Stimulated activated CD4-positive, alpha-beta T cell treated with anti-CD3 and anti-CD28 coated beads, Interleukin-4, amount 100 ng/mL, for 1 hour (primary cell): ENCODE measurements around the gene NEK6.

Experiments
- DNase-seq: peaks from one replicate; pipeline ENCODE4 v3.0.0-alpha.2; 2020

The NEK6 gene

GRCh38 chr9:124358631-124359030 lies 100.9 kb downstream of the NEK6 start:
- no peak for DNase-seq

GRCh38 chr9:124359426-124359825 lies 101.7 kb downstream of the NEK6 start:
- DNase-seq, result no peak

GRCh38 chr9:124359855-124360678 lies 102.3 kb downstream of the NEK6 start:
- no peak for DNase-seq

GRCh38 chr9:124361128-124361527 lies 103.4 kb downstream of the NEK6 start:
- no peak for DNase-seq

GRCh38 chr9:124363326-124364096 lies 105.8 kb downstream of the NEK6 start:
- DNase-seq, result no peak

- DNase-seq, result no peak
These were observed 106.4 kb downstream of the NEK6 start for GRCh38 chr9:124364141-124364540.

GRCh38 chr9:124365036-124365435 lies 107.3 kb downstream of the NEK6 start:
- DNase-seq, result no peak

- DNase-seq, result no peak
These were observed 108.9 kb downstream of the NEK6 start for GRCh38 chr9:124366476-124367220.

- no peak for DNase-seq
These were observed 110.9 kb downstream of the NEK6 start for GRCh38 chr9:124368692-124369091.

GRCh38 chr9:124369231-124369797 lies 111.6 kb downstream of the NEK6 start:
- no peak for DNase-seq

GRCh38 chr9:124370896-124371582 lies 113.3 kb downstream of the NEK6 start:
- DNase-seq, result no peak

GRCh38 chr9:124372038-124372437 lies 114.3 kb downstream of the NEK6 start:
- DNase-seq, result no peak

- no peak for DNase-seq
These were observed 115.6 kb downstream of the NEK6 start for GRCh38 chr9:124373386-124373785.

GRCh38 chr9:124373851-124374250 lies 116.1 kb downstream of the NEK6 start:
- no peak for DNase-seq

- no peak for DNase-seq
These were observed 118.0 kb downstream of the NEK6 start for GRCh38 chr9:124375726-124376125.

GRCh38 chr9:124376329-124376728 lies 118.6 kb downstream of the NEK6 start:
- no peak for DNase-seq

- DNase-seq, result no peak
These were observed 120.0 kb downstream of the NEK6 start for GRCh38 chr9:124377551-124378406.

- DNase-seq, result no peak
These were observed 123.6 kb downstream of the NEK6 start for GRCh38 chr9:124381170-124381945.

- DNase-seq, result no peak
These were observed 126.5 kb downstream of the NEK6 start for GRCh38 chr9:124384210-124384609.

GRCh38 chr9:124384846-124385245 lies 127.1 kb downstream of the NEK6 start:
- DNase-seq, result no peak

- DNase-seq, result no peak
These were observed 127.9 kb downstream of the NEK6 start for GRCh38 chr9:124385623-124386022.
